Jurkat, Clone E6-1 (cell line): Measurements from ENCODE around the gene ZNF142.

Source experiments
- DNase-seq: peaks from one replicate; pipeline ENCODE4 v3.0.0-alpha.2; 2011; ENCODE audit warnings: low read depth, low spot score
- H3K4me3 ChIP-seq: 2 replicates; pipeline ENCODE4 v1.5.1; 2011; ENCODE audit warnings: mild to moderate bottlenecking, low read length, control low read depth, moderate library complexity

Gene ZNF142

GRCh38 chr2:218655751-218656150, 3.7 kb downstream of the ZNF142 start:
- no peak for DNase-seq
- H3K4me3 ChIP-seq = no peak overlapping the region

DNA sequence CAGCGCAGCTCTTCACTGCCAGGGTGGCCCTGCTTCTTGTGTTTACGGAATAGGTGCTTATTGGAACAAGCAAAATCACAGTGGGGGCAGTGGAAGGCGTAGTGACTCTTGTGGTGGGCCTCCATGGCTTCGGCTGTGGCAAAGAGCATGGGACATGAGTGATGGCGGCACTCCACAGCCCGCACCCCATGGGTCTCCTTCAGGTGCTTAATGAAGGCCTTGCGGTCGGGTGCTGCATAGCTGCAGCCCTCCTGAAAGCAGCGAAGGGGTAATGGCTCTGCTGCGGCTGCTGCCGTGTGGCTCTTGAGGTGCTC, 10.7 kb downstream of the ZNF142 start:
- DNase-seq = no peak
- no peak overlapping the region for H3K4me3 ChIP-seq

DNA sequence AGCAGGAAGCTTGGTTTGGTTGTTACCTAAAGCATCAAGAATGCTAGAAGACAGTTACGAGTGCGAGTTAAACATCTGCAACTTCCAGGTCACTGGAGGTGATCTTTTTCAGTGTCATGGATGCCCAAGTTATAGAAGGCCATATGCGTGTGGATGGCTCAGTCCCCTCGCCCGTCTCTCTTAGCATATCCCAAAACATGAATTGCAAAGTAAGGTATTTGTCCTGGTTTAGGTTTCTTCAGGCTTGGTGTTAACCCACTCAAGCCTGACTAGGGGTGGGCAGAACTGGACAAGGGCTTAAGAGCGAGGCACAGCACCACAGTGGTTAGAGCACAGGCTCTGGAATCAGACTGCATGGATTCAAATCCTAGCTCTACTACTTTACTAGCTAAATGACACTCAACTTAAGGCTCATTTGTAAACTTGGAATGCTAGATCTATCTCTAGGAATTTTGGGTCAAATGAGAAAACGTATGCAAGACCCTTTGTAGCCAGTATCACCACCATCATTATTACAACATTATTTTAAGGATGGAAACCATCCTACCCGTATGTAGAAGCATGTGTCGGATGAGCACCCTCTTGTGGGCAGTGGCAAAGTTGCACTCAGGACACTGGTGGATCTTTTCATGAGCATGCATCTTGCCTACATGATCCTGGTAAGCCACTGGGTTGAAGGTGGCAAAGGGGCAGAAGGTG, 11.2 kb downstream of the ZNF142 start:
- DNase-seq = peak; percentile 58
- no peak overlapping the region for H3K4me3 ChIP-seq

- no peak overlapping the region for H3K4me3 ChIP-seq
- no peak for DNase-seq
These were observed 14.3 kb downstream of the ZNF142 start for GRCh38 chr2:218645126-218645525.

DNA sequence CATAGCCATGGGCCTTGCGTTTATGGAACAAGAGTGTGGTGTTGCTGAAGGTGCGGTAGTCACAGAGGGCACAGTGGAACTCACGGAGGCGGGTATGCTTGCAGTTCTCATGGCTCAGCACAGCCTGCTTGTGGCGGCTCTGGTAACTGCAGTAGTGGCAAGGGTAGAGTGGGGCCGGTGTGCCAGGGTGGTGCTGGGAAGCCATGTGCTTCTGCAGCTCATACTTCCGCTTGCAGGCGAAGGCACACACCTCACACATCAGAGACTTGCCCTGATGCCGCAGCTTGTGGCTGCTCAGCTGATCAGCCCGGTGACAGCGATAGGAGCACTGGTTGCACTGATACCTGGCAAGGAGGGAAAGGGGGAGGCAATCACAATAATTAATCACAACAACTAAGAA, 14.7 kb downstream of the ZNF142 start:
- no peak overlapping the region for H3K4me3 ChIP-seq
- DNase-seq = peak; percentile 82

DNA sequence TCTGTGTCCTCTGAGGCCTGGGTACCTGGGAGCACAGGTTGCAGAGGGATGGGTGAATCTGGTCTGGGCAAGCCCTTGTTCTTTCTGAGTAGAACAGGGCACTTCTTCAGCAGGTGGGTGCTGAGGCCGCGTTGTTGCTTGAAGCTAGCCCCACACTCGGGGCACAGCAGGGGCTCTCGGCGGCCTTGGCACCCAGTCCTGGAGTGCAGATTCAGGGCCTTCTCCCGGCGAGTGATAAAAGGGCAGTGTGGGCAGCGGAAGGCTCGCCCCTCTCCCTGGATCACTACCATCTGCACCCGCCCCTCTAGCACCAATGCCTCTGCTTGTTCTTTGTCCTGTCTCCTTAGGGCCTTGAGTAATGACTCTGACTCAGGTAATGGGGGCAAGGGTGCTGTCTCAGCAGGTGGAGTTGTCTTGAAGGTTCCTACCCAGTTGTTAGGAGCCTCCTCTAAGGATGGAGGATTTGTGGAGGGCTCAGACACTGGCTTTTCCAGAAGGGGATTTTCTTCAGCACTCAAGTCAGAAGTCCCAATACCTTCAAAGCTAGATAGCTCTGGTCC, 15.6 kb downstream of the ZNF142 start:
- DNase-seq = no peak
- H3K4me3 ChIP-seq = no peak overlapping the region

GRCh38 chr2:218642786-218643185, 16.6 kb downstream of the ZNF142 start:
- H3K4me3 ChIP-seq = no peak overlapping the region
- no peak for DNase-seq

DNA sequence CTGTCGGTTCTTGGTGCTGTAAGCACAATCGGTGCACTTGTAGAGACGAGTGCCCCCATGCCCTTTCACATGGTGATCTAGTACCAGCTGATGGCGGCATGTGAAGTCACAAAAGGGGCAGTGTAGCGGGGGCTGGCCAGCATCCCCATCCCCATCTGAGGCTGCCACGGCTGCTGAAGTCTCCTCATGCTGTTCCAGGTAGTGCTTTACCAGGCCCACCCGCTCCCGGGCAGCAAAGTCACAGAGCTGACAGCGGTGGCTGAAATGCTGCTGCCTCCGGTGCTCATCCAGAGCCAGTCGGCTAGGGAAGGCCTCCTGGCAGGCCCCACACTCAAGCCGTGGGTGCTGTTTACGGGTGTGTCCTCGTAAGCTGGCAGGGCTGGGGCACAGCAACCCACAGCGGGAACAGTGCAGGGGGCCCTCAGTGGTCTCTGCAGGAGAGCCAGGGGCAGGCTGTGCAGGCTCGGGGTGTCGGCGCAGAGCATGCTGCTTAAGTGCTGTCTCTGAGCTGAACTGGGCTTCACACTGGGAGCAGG, 17.2 kb downstream of the ZNF142 start:
- H3K4me3 ChIP-seq = no peak overlapping the region
- DNase-seq = no peak

DNA sequence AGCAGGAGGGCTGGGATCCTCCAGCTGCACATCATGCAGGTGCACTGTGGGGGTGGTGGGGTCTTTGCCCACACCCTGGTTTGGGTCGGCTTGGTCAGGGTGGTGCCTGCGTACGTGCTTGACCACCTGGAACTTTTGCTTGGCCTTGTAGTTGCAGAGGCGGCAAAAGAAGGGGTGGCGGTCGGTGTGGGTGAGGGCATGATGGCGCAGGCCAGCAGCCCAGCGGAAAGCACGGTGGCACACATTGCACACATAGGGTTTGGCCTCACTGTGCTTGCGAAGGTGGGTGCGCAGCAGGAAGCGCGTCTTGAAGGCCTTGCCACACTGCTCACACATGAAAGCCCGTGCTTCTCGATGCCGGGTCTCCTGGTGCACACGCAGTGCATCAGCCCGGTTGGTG, 21.1 kb downstream of the ZNF142 start:
- DNase-seq = no peak
- no peak overlapping the region for H3K4me3 ChIP-seq

- no peak overlapping the region for H3K4me3 ChIP-seq
- DNase-seq = no peak
These were observed 23.7 kb downstream of the ZNF142 start for GRCh38 chr2:218635719-218636118.

DNA sequence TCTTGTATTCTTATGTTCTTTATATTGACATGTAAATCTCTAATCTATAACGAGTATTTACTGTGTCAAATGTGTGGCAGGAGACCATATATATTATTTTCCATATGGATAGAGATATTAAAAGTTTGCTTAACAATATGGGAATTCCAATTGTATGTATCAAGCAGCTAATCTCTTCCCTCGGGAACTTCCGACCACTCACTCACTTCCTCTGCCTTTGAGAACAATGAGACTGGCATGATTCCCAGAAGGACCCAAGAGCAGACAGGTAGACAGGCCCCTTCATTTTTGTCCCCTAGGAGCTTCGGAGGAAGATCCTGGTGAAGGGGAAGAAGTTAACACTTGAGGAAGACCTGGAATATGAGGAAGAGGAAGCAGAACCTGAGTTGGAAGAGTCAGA, 27.6 kb downstream of the ZNF142 start:
- no peak for DNase-seq
- no peak overlapping the region for H3K4me3 ChIP-seq

GRCh38 chr2:218627939-218628338, 31.5 kb downstream of the ZNF142 start:
- H3K4me3 ChIP-seq = no peak overlapping the region
- DNase-seq = no peak

GRCh38 chr2:218626369-218626768, 33.1 kb downstream of the ZNF142 start:
- DNase-seq = no peak
- no peak overlapping the region for H3K4me3 ChIP-seq

DNA sequence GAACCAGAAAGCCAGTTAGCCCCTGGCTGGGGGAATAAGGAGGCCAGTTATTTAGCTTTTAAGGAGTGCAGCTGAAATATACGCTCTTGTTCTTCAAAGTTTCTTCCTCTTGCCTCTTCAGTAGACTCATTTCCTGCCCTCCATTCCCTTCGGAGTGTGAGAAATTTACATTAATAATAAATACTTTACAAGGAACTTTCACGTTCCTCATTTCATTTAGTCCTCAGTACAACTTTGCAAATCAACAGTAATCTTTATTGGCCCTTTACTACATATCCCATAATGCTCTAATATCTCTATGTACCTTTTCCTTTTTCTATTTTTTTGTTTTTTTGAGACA, 36.1 kb downstream of the ZNF142 start:
- no peak for DNase-seq
- H3K4me3 ChIP-seq = no peak overlapping the region

- no peak overlapping the region for H3K4me3 ChIP-seq
- DNase-seq = no peak
These were observed 36.6 kb downstream of the ZNF142 start for GRCh38 chr2:218622606-218623365.

DNA sequence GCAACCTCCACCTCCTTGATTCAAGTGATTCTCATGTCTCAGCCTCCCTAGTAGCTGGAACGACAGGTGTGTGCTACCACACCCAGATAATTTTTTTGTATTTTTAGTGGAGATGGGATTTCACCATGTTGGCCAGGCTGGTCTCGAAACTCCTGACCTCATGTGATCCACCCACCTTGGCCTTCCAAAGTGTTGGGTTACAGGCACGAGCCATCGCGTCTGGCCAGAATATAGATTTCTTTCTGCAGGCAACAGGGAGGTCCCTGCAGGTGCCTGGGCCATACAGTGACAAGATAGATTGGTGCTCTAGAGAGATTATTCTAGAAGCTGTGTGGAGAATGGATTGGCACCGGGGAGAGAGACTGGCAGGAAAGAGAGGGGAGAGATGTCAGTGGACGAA, 38.4 kb downstream of the ZNF142 start:
- no peak overlapping the region for H3K4me3 ChIP-seq
- DNase-seq = no peak

- no peak for DNase-seq
These were observed 41.1 kb downstream of the ZNF142 start for GRCh38 chr2:218618102-218618860.

GRCh38 chr2:218615868-218616315, 43.5 kb downstream of the ZNF142 start:
- DNase-seq = no peak
- no peak overlapping the region for H3K4me3 ChIP-seq

More at GRCh38 chr2:218618102-218618860, 41.1 kb downstream of the ZNF142 start:
- H3K4me3 ChIP-seq = no peak overlapping the region

DNA sequence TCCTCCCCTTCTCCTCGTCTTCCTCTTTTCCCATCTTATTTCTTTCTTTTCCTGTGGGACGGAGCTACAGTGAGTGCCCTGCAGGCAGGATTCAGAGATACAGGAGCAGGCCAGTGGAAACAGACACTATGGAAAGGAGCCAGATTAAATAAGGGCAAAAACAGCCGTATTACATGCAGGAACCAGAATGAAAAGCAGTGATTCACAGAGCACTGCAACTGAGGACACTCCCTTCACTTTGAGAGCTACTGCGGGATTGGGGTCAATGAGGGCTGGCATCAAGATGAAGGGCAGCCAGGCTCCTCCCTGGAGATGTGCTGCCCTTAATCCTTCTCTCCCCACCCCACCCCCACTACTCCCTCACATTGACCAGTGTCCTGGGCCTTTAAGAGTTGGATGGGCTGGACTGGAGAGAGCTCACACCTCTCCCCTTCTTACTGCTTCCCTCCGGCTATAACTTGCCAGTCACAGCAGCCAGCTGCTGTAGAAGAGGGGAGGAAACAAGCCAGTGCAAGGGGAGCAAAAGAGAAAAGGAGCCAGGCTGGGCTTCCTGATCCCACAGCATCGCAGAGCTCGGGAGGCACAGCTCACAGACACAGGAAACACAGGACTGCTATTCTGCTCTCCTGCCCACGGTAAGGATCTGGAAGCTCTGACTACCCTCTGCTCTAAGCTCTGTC, 51.8 kb downstream of the ZNF142 start, which contains the start of gene PLCD4:
Gene PLCD4, plus strand, starts transcription at position 464 of the 680 bp plus-strand sequence. CDS start 7,841 bp downstream, outside the sequence.
- no peak for DNase-seq
- no peak within 1 kb of the TSS for H3K4me3 ChIP-seq
